Suppressor macrophage treated with lipopolysaccharide for 4 hours (primary cell): ENCODE results near the gene HSF2BP.
"Not testable (repeated sequence)": the region's sequence is repeated elsewhere in the genome, so short reads cannot be mapped to it uniquely, and the experiment has no call there.

Experiments used
- DNase-seq: peaks from one replicate; pipeline ENCODE4 v3.0.0-alpha.2; 2020

HSF2BP gene

DNA sequence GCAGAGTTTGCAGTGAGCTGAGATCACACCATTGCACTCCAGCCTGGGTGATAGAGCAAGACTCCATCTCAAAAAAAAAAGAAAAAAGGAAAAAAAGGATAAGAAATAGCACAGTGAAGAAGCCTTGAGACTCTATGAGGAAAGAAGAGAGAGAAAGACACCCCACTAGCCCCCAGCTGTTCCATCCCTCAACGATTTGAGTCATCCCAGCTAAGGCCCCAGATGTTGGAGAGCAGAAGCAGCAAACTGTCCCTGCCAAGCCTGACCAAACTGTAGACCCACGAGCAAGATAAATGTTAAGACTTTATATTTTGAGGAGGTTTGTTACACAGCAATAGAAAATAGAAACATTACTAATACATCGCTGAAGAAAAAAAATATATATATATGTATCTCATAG is 42.4 kb downstream of the HSF2BP start:
- DNase-seq: not testable (repeated sequence)

DNA sequence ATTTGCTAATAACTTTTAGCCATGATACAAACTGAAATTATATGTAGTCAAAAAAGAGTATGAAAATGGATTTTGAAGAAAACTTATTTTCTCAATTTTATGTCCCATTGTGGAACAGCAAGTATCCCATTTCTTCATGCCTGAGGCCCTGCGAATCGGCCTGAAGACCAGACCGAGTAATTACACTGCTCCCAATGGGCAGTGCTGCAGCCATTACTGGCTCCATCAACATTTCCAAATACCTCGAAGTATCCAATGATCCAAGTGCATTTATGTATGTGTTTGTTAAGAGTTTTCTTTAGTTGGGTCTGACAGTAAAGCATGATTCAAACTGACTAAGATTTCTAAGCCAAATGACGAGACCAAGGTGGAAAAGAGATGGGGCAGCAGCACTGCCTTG is 44.4 kb downstream of the HSF2BP start:
- no peak for DNase-seq

DNA sequence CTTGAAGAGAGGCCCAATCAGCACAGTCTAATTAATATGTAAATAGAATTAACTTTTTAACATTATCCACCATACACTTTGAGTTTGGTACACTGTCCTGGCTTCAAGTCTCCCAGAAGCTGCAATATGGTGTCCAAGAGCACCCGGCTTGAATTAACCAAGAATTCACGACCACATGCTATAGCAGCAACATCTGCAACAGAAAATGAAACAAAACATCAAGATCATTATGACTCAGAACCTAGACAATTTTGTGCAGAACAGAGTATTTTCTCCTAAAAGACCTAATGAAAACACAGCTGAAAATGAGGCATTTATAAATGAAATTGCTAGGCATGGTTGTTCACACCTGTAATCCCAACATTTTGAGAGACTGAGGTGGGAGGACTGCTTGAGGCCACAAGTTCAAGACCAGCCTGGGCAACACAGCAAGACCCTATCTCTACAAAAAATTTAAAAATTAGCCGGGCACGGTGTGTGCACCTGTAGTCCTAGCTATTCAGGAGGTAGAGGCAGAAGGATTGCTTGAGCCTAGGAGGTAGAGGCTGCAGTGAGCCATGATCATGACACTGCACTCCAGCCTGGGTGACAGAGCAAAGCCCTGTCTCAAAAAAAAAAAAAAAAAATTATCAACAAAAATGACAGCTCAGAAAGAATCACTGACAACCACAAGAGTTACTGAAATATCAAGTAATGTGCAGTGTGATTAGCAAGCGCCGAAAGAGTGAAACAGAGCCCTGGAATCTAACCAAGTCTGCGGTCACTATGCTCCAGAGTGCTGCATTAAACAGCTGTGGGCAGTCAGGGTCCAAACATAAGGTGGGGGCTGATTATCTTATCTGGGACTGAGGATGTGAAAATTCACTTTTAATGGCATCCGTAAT is 45.3 kb downstream of the HSF2BP start:
- peak; percentile 65 for DNase-seq

DNA sequence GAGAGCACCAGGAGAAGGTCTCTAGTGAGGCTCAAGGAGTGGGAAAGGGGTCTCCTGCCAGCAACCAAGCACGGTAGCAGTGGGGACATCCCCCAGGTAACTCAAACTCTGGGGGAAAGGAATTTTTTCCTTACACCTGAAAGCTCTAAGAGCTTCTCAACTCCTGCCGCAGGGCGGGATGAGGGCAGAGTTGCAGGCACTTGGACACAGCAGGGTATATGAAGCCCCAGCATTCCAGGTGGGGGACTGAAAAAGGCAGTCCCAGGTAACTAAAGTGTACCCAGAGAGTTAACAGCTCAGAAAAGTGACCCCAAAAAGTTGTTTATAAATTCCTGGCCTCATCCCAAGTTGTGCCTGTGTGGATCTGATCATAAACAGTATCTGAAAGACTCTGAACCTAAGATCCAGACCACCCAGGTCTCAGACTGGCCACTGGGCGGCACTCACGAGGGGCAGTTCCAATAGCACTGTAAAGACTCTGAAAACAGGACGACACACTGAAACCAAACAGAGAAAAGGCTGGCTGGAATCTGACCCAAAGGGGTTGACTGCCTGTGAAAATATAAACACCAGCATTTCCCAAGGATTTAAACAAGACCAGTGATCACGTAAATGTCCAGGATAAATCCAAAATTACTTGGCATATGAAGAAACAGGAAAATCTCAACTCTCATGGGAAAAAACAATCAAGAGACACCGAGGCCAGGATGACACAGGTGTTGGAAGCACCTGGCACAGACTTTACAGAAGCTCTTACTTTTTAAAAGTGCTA is 47.5 kb downstream of the HSF2BP start:
- peak; percentile 62 for DNase-seq

DNA sequence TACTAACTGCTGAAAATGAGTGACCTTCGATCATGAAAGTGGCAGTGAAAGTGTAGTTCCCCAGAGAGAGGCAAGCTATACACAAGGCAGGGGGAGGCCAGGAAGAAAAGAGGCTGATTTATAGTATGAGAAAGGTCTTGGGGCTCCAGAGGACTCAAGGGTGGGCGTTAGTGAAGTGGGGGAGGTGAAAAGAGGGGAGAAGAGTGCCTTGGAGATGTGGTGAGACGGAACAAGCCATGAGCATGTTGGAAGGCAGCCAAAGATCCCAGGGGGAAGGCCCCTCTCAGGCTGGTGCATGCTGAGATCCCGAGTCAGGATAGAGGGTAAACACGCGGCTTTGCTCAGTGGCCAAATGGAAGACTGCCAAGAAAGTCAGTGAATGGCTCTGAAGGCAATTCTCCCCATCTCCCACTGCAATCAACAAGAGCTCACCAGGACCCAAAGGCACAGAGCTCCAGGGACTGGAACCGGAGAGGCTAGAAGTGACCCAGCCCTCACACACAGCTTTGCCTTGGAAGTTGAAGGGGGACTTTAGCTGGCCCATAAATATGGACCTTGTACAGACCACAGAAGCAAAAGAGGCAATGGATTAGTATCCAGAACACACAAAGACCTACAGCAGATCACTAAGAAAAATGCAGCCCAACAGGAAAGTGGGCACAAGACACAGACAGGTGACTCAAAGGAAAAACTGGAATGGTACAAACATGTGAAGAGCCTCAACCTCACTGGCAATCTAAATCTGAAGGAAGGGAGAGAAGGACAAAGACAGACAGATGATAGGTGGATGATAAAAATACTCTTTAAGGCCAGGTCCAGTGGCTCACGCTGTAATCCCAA is 49.6 kb downstream of the HSF2BP start:
- DNase-seq: no peak

DNA sequence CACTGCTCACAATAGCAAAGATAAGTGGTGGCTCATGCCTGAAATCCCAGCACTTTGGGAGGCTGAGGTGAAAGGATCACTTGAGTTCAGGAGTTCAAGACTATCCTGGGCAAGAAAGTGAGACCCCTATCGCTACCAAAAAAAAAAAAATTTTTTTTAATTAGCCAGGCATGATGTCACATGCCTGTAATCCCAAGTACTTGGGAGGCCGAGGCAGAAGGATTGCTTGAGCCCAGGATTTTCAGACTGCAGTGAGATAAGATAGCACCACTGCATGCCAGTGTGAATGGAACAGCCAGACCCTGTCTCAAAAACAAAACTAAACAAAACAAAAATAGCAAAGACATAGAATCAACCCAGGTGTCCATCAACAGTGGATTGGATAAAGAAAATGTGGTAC is 50.6 kb downstream of the HSF2BP start:
- DNase-seq: no peak

GRCh38 chr21:43608225-43608624 is 51.1 kb downstream of the HSF2BP start:
- peak; percentile 80 for DNase-seq

- DNase-seq: no peak
Observed at GRCh38 chr21:43605320-43606215, 53.7 kb downstream of the HSF2BP start.

- no peak for DNase-seq
Observed at GRCh38 chr21:43604505-43605204, 54.6 kb downstream of the HSF2BP start.

DNA sequence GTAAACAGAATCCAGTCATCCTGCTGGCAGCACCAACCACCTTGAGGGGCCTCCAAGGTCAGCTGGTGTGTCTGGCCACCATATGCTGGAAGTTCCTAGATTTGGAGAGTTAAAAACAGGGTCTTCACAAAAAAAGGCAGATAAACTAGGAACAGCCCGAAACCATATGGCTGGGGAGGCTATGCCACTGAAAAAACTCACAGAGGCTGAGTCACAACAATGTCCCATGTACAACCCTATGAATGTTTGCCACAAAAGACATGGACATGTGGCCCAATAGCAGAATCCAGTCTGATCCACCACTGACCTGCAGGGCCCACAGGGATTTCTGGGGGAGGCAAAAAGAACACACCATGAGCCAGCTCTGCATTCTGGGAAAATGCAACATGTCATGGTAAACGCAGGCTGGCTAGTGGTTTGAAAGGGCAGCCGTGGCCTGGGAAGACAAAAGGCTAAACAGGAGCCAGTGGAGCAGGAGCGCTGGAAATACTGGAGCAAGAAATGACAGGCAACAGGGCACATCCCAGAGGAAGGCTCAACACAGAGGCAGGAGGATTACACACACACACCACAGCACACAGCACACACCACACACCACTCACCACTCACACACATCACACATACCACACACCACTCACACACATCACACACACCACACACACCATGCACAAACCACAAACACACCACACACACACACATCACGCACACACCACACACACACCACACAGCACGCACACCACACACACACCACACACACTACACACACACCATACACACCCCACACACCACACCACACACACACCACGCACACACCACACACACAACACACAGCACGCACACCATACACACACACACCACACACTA is 55.4 kb downstream of the HSF2BP start:
- DNase-seq: peak; percentile 46

- DNase-seq: peak; percentile 91
Observed at GRCh38 chr21:43603233-43603626, 56.1 kb downstream of the HSF2BP start.

GRCh38 chr21:43602266-43603232 is 56.7 kb downstream of the HSF2BP start:
- peak; percentile 80 for DNase-seq

DNA sequence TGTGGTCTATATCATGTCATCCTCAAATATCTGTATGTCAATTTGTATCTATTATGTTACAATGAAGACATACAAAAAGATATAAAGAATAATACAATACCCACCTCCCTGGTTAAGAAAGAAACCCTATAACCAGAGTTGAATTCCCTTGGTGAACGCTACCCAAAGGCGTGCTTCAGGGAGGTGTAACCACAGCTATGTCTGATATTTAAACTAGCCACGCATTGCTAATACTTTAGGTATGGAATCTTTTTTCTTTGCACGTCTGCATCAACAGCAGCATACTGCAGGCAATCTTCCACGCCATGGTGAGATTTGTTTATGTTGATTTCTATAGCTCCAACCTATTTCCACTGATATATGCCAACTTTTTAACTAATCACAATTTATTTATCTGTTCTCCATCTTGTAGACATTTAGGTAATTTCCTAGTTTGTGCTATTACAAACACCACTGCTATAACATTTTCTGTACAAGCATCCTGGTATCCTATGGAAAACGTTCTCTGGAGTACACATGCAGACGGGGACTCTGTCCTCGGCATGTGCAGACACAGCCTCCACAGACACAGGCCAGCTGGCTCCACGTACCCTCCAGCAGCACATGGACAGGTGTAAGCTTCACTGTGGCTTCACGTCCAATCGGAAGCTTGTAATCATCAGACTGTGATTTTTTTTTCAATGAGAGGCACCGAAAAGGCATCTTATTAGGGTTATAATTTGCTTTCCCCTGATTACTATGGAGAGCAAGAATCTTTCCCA is 58.5 kb downstream of the HSF2BP start:
- no peak for DNase-seq

DNA sequence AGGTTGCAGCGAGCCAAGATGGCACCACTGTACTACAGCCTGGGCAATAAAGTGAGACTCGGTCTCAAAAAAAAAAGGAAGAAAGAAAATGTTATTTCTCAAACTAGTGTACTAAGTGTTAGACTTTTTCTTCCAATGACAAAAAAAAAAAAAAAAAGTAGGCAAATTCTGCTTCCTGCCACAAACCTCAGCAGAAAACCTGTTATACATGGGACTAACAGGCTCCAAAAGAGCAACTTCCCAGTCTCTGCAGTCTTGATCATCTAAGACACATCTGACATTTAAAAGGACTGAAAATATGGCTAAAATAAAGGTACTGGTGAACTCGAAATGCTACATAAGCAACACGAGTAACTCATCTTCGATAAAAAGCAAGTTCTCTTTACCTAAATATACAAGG is 59.6 kb downstream of the HSF2BP start:
- DNase-seq: no peak

DNA sequence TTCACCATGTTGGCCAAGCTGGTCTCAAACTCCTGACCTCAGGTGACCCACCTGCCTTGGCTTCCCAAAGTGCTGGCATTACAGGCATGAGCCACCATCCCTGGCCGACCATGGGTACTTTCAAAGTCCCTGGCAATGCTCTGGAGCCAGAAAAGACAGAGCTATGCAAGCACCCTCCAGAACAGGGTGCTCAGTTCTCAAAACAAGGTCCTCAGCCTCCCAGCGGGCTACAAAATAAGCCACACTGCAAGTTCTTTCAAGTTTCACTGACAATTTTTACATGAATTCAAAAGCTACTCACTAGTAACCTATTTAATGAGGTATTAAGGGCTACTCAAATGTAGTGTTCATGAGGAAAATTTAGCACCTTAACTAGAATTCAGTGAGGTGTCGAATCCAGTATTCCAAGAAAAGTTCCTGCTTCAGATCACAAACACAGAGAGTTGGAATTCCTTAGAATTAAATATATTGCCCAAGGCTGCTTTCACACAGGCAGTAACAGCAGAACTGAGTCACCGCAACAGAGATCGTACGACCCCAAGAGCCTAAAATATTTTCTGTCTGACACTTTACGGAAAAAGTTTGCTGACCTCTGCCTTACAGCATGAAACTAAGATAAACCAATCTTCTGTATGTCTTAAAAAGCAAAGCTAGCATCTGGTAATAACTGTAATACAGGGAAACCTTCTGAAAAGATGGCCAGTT is 60.7 kb downstream of the HSF2BP start:
- no peak for DNase-seq

GRCh38 chr21:43597540-43598250 is 61.6 kb downstream of the HSF2BP start:
- DNase-seq: no peak

DNA sequence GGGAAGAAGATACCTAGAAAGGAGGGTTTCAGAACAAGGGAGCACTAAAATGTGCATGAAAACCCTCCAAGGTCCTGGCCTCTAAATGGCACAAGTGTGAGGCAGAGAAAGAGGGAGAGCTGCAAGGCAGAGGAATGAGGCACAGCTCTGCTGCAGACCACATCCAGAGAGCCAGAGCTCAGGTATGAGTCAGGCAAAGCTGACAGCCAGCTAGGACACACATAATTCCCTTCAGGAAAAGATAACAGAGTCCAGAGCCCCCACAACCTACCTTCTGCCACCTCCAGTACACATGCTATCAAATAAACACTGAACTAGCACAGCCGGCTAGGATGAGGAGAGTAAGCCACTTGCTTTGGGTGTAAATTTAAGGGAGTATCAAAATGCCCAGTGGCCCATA is 62.2 kb downstream of the HSF2BP start:
- DNase-seq: no peak
